Dedifferentiated amniotic fluid mesenchymal stem cell (primary cell): ENCODE measurements around the gene HLA-DQA1.
"Not testable (repeated sequence)": the region's sequence is repeated elsewhere in the genome, so short reads cannot be mapped to it uniquely, and the experiment has no call there.

Experiments used
- DNase-seq: peaks from one replicate; pipeline ENCODE4 v3.0.0-alpha.2; 2016; ENCODE audit errors: extremely low spot score

HLA-DQA1 gene

GRCh38 chr6:32658268-32658897 lies 21.2 kb downstream of the HLA-DQA1 start:
- no peak for DNase-seq

- DNase-seq: no peak
Measured at GRCh38 chr6:32659856-32660595, 22.8 kb downstream of the HLA-DQA1 start.

- DNase-seq: no peak
Measured at GRCh38 chr6:32662099-32662498, 24.9 kb downstream of the HLA-DQA1 start.

- DNase-seq: no peak
Measured at GRCh38 chr6:32662836-32663235, 25.6 kb downstream of the HLA-DQA1 start.

GRCh38 chr6:32664354-32664753 lies 27.1 kb downstream of the HLA-DQA1 start:
- no peak for DNase-seq

GRCh38 chr6:32664827-32665362 lies 27.7 kb downstream of the HLA-DQA1 start:
- no peak for DNase-seq

- no peak for DNase-seq
Measured at GRCh38 chr6:32665661-32666060, 28.5 kb downstream of the HLA-DQA1 start.

- DNase-seq: peak; percentile 15
Measured at GRCh38 chr6:32666420-32667300, 29.5 kb downstream of the HLA-DQA1 start, which contains the start of gene HLA-DQB1. Gene HLA-DQB1 (minus strand): TSS chr6:32666657. CDS start chr6:32666607, 50 bp downstream.

GRCh38 chr6:32668226-32668747 lies 31.1 kb downstream of the HLA-DQA1 start:
- no peak for DNase-seq

- DNase-seq: no peak
Measured at GRCh38 chr6:32669240-32669639, 32.0 kb downstream of the HLA-DQA1 start.

- no peak for DNase-seq
Measured at GRCh38 chr6:32669893-32670292, 32.7 kb downstream of the HLA-DQA1 start.

GRCh38 chr6:32671908-32672307 lies 34.7 kb downstream of the HLA-DQA1 start:
- DNase-seq: not testable (repeated sequence)

GRCh38 chr6:32674123-32674522 lies 36.9 kb downstream of the HLA-DQA1 start:
- not testable (repeated sequence) for DNase-seq

GRCh38 chr6:32679492-32679891 lies 42.3 kb downstream of the HLA-DQA1 start:
- no peak for DNase-seq

GRCh38 chr6:32680055-32680454 lies 42.8 kb downstream of the HLA-DQA1 start:
- DNase-seq: no peak

GRCh38 chr6:32684246-32684645 lies 47.0 kb downstream of the HLA-DQA1 start:
- DNase-seq: no peak

- DNase-seq: no peak
Measured at GRCh38 chr6:32685603-32686002, 48.4 kb downstream of the HLA-DQA1 start.

GRCh38 chr6:32689531-32690501 lies 52.6 kb downstream of the HLA-DQA1 start:
- DNase-seq: no peak

- no peak for DNase-seq
Measured at GRCh38 chr6:32692019-32692418, 54.8 kb downstream of the HLA-DQA1 start.
